WTC11 (cell line): ENCODE measurements around the gene ADI1.

Source experiments
- CTCF ChIP-seq: fragments of 200-600 bp; IDR thresholded peaks from 2 replicates; pipeline ENCODE4 v1.8.0; 2022; ENCODE audit warnings: antibody characterized with exemption
- E2F1 ChIP-seq: sonication (generic); formaldehyde crosslinking; IDR thresholded peaks from 2 replicates; pipeline ENCODE4 v1.8.0; 2022; ENCODE audit warnings: mild to moderate bottlenecking, missing genetic modification reagents
- E2F4 ChIP-seq: sonication (generic); formaldehyde crosslinking; IDR thresholded peaks from 2 replicates; pipeline ENCODE4 v1.8.1; 2022; ENCODE audit warnings: low read depth, mild to moderate bottlenecking, moderate library complexity, missing genetic modification reagents, borderline replicate concordance
- FOXP1 ChIP-seq: sonication (generic); formaldehyde crosslinking; IDR thresholded peaks from 2 replicates; pipeline ENCODE4 v1.8.0; 2022; ENCODE audit warnings: missing genetic modification reagents, mild to moderate bottlenecking, moderate library complexity, borderline replicate concordance
- MAX ChIP-seq: sonication (generic); formaldehyde crosslinking; IDR thresholded peaks from 2 replicates; pipeline ENCODE4 v1.8.0; 2022; ENCODE audit warnings: mild to moderate bottlenecking, missing genetic modification reagents
- MYBL2 ChIP-seq: sonication (generic); formaldehyde crosslinking; IDR thresholded peaks from 2 replicates; pipeline ENCODE4 v1.8.1; 2023; ENCODE audit warnings: mild to moderate bottlenecking, moderate library complexity, missing genetic modification reagents
- NFYB ChIP-seq: sonication (generic); formaldehyde crosslinking; conservative IDR thresholded peaks from 2 replicates; pipeline ENCODE4 v1.8.0; 2022; ENCODE audit warnings: low read depth, missing genetic modification reagents
- NR2C2 ChIP-seq: sonication (generic); formaldehyde crosslinking; IDR thresholded peaks from 2 replicates; pipeline ENCODE4 v1.8.0; 2022; ENCODE audit warnings: mild to moderate bottlenecking, missing genetic modification reagents
- PREB ChIP-seq: sonication (generic); formaldehyde crosslinking; IDR thresholded peaks from 2 replicates; pipeline ENCODE4 v1.8.1; 2022; ENCODE audit warnings: mild to moderate bottlenecking, missing genetic modification reagents, moderate library complexity, borderline replicate concordance
- SMAD4 ChIP-seq: sonication (generic); formaldehyde crosslinking; IDR thresholded peaks from 2 replicates; pipeline ENCODE4 v1.8.0; 2022; ENCODE audit warnings: mild to moderate bottlenecking, missing genetic modification reagents
- SP1 ChIP-seq: sonication (generic); formaldehyde crosslinking; conservative IDR thresholded peaks from 2 replicates; pipeline ENCODE4 v1.8.1; 2022; ENCODE audit warnings: missing genetic modification reagents

- TF ChIP-seq SMAD4 (no peak), CTCF (0 out of 2 replicates have a peak, but pooled peaks have one; percentile 23), SP1 (CRISPR knock-in tag) (no peak), PREB (no peak), NFYB (CRISPR knock-in tag) (no peak), NR2C2 (CRISPR knock-in tag) (no peak), E2F4 (CRISPR knock-in tag) (no peak), FOXP1 (CRISPR knock-in tag) (no peak), MYBL2 (CRISPR knock-in tag) (no peak), MAX (CRISPR knock-in tag) (no peak), E2F1 (CRISPR knock-in tag) (no peak)
Observed at GRCh38 chr2:3461801-3462492, 57.4 kb downstream of the ADI1 start.
